Tibial artery (tissue), 4 donors: Measurements from ENCODE around the gene HAL.

Experiments used
- DNase-seq, 2 donors: peaks; one replicate each; pipeline ENCODE4 v3.0.0-alpha.2; 2019
- H3K27ac ChIP-seq, 2 donors: fragments of 200-600 bp; sonication (generic) in 1 of 2; 1 replicate in 1 of 2; 2 replicates in 1 of 2; pipeline ENCODE4 v1.5.1; 2018 to 2019; ENCODE audit warnings: mild to moderate bottlenecking in 1 of 2
- H3K27me3 ChIP-seq, 2 donors: fragments of 200-600 bp; sonication (generic) in 1 of 2; one replicate each; pipeline versions ENCODE4 v1.5.1 to v1.6.0; 2016 to 2019
- H3K36me3 ChIP-seq, 3 donors: fragments of 200-600 bp; sonication (generic) in 2 of 3; one replicate each; pipeline ENCODE4 v1.5.1; 2016 to 2019; ENCODE audit warnings: mild to moderate bottlenecking in 2 of 3
- H3K4me1 ChIP-seq, 4 donors: fragments of 200-600 bp; sonication (generic) in 2 of 4; 1 replicate in 3 of 4; 2 replicates in 1 of 4; pipeline ENCODE4 v1.5.1; 2016 to 2019
- H3K4me3 ChIP-seq, 2 donors: fragments of 200-600 bp; sonication (generic) in 1 of 2; 1 replicate in 1 of 2; 2 replicates in 1 of 2; pipeline ENCODE4 v1.5.1; 2018 to 2019; ENCODE audit warnings: mild to moderate bottlenecking in 2 of 2
- H3K9me3 ChIP-seq, 3 donors: fragments of 200-600 bp; sonication (generic) in 1 of 3; one replicate each; pipeline ENCODE4 v1.5.1; 2016 to 2019
- intact Hi-C: fragments of 100-400 bp; cut with DNase I; formaldehyde crosslinking; loops from one replicate; pipeline ENCODE4 v1.15.0; 2023; ENCODE audit warnings: low total_unique reads
- TF ChIP-seq, protein P1 (sequence below), 2 experiments: fragments of 200-600 bp in 1 of 2; fragments of 450-650 bp in 1 of 2; IDR thresholded peaks; one replicate each; pipeline ENCODE4 v1.5.1; 2017 to 2019; ENCODE audit warnings: antibody characterized with exemption in 2 of 2, mild to moderate bottlenecking in 1 of 2, moderate library complexity in 1 of 2

HAL gene

GRCh38 chr12:95997276-95997675 lies 1.1 kb upstream of the HAL start:
- H3K9me3 ChIP-seq = no peaks in the 10 kb centered on the region
- no peak for DNase-seq
- intact Hi-C loops = loop anchor here (10.0 kb wide), 1 partner anchor 422 kb away; no protein-coding TSS in a partner anchor
- H3K27ac ChIP-seq = no peak overlapping the region
- H3K4me1 ChIP-seq = peaks cover 0 to 8% (median 7%) of the 10 kb centered on the region in 4 donors
- H3K4me3 ChIP-seq = no peak overlapping the region
- TF ChIP-seq, protein P1, sequence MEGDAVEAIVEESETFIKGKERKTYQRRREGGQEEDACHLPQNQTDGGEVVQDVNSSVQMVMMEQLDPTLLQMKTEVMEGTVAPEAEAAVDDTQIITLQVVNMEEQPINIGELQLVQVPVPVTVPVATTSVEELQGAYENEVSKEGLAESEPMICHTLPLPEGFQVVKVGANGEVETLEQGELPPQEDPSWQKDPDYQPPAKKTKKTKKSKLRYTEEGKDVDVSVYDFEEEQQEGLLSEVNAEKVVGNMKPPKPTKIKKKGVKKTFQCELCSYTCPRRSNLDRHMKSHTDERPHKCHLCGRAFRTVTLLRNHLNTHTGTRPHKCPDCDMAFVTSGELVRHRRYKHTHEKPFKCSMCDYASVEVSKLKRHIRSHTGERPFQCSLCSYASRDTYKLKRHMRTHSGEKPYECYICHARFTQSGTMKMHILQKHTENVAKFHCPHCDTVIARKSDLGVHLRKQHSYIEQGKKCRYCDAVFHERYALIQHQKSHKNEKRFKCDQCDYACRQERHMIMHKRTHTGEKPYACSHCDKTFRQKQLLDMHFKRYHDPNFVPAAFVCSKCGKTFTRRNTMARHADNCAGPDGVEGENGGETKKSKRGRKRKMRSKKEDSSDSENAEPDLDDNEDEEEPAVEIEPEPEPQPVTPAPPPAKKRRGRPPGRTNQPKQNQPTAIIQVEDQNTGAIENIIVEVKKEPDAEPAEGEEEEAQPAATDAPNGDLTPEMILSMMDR (IDR thresholded peaks at IDR 0.05) = no peak
- H3K27me3 ChIP-seq = no peaks in the 10 kb centered on the region
- peaks cover 6 to 16% (median 14%) of the 10 kb centered on the region in 3 donors for H3K36me3 ChIP-seq

DNA sequence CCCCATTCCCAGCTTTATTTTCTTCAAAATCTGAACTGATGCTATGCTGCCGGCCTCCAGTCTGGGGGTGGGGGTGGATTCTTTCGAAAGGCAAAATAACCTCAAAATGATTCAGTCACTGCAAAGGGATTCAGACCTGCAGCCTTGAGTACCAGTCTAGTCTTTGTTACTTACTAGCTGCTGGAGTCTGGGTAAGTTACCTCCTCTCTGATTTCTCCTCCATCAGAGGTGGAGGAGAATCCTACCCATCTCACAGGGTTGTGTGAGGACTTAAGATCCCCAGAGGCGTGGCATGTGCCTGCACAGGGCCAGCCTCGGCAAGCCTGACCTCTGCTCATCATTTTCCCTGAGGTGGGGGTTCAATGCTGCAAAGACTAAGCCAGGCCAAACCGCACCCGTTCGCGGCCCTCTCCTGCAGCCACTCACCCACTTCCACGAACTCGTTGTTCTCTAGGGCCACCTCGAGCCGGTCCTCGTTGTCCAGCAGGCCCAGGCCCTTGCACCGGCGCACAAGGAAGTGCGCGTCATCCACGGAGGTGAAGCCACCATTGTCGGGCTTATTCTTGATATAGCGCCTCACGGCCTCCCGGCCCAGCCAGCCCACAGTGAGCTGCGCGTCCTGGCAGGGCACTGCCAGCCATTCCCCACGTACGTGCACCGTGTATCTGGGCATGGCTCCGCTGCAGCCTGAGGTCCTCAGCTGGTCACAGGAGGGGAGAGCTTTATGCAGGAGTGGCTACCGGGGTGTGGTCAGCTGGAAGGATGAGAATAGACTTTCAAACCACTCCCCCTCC lies 709 bp downstream of the HAL start:
- Histone ChIP-seq H3K27me3 (no peaks in the 10 kb centered on the region), H3K9me3 (no peaks in the 10 kb centered on the region), H3K27ac (no peak overlapping the region), H3K4me1 (peaks cover 0 to 8% (median 7%) of the 10 kb centered on the region in 4 donors), H3K36me3 (no peaks in the 10 kb centered on the region), H3K4me3 (no peak overlapping the region)
- intact Hi-C loops = loop anchor here (10.0 kb wide), 1 partner anchor 421 kb away; no protein-coding TSS in a partner anchor
- no peak for DNase-seq
- TF ChIP-seq, protein P1 (IDR thresholded peaks at IDR 0.05) = no peak

DNA sequence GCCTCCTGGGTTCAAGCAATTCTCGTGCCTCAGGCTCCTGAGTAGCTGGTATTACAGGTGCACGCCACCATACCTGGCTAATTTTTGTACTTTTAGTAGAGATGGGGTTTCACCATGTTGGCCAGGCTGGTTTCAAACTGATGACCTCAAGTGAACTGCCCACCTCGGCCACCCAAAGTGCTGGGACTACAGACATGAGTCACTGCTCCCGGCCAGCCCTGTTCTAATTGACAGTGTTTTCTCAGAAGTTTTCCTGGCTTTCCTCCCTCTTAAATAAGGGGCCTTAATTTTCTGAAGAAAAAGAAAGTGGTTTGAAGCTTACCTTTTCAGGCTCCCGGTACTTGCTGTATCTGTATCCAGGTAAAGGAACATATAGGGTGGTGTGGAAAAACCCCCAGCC lies 1.7 kb downstream of the HAL start:
- Histone ChIP-seq H3K36me3 (no peaks in the 10 kb centered on the region), H3K27me3 (no peaks in the 10 kb centered on the region), H3K4me3 (no peak overlapping the region), H3K9me3 (no peaks in the 10 kb centered on the region), H3K4me1 (peaks cover 0 to 8% (median 6%) of the 10 kb centered on the region in 4 donors), H3K27ac (no peak overlapping the region)
- TF ChIP-seq, protein P1 (IDR thresholded peaks at IDR 0.05) = no peak
- intact Hi-C loops = loop anchor here (10.0 kb wide), 1 partner anchor 420 kb away; no protein-coding TSS in a partner anchor
- DNase-seq = no peak

DNA sequence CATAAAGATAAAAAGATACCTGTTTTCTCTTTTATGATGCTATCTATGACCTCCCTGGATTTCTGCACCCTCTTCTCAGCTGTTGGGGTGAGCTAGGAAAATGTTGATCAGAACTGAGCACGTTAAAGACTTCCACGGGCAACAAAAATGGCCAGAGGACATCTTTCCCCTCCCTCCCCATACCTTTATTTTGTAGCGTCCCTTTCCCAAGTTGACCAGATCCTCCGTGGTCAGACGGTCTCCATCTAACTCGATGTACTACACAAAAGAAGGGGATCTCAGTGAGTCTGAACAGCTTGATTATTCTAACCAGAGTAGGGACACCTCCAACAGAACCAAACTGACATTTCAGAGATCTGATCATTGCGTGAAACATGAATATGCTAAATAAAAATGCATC lies 2.2 kb downstream of the HAL start:
- peaks cover 0 to 2% (median 1%) of the 10 kb centered on the region in 4 donors for H3K4me1 ChIP-seq
- H3K27ac ChIP-seq = no peak overlapping the region
- no peak for DNase-seq
- intact Hi-C loops = loop anchor here (10.0 kb wide), 1 partner anchor 419 kb away; no protein-coding TSS in a partner anchor
- TF ChIP-seq, protein P1 (IDR thresholded peaks at IDR 0.05) = no peak
- no peaks in the 10 kb centered on the region for H3K27me3 ChIP-seq
- no peaks in the 10 kb centered on the region for H3K36me3 ChIP-seq
- no peaks in the 10 kb centered on the region for H3K9me3 ChIP-seq
- no peak overlapping the region for H3K4me3 ChIP-seq

DNA sequence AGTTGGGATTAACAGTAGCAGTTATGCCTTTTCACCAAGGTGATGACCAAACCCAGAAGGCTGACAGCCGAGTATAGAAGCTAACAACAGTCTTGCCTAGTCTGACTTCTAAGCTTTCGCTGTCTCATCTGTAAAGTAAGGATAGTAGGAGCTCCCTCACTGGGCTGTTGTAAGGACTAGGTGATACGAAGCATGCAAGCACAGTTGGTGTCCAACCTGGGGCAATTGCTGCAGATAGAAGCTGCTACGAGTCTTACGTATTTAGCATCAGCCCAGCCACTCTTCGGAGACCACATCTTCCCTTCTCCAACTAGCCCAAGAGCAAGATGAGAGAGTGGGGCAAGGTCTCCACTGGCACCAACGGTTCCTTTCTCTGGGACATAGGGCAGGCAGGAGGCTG lies 6.0 kb downstream of the HAL start:
- H3K4me1 ChIP-seq = no peaks in the 10 kb centered on the region
- H3K36me3 ChIP-seq = no peaks in the 10 kb centered on the region
- no peak overlapping the region for H3K4me3 ChIP-seq
- H3K27ac ChIP-seq = no peak overlapping the region
- TF ChIP-seq, protein P1 (IDR thresholded peaks at IDR 0.05) = no peak
- H3K27me3 ChIP-seq = no peaks in the 10 kb centered on the region
- no peaks in the 10 kb centered on the region for H3K9me3 ChIP-seq
- no peak for DNase-seq
- intact Hi-C loops = loop anchor here (10.0 kb wide), 1 partner anchor 415 kb away; no protein-coding TSS in a partner anchor
